CD4-positive, alpha-beta T cell treated with Interleukin-12 subunit alpha and Interleukin-12 subunit beta, for 1 hour (primary cell): ENCODE measurements around the gene CLCN1.

Source experiments
- DNase-seq: peaks from one replicate; pipeline ENCODE4 v3.0.0-alpha.2; 2020

The CLCN1 gene

GRCh38 chr7:143369678-143370651, 54.1 kb downstream of the CLCN1 start:
- DNase-seq: no peak

DNA sequence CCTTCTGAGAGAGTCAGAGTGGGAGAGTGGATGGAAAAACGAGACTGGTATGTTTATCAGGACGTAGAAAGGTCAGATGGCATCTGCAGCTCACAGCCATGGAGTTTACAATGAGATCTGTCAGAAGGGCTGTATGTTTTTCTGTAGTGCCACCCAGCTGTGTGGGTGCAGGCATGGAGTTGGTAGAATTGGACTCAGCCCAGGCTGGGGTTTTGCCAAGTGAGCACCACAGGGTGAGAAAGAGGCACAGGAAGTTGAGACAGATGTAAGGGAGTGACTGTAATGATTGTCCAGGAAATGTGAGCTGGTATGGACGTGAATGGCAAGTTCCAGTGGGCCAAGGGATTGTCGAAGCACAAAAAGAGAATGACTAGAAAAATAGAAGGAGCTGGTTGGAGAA, 56.2 kb downstream of the CLCN1 start:
- peak; percentile 56 for DNase-seq

GRCh38 chr7:143373255-143373794, 57.4 kb downstream of the CLCN1 start:
- DNase-seq: no peak

- DNase-seq: no peak
Observed at GRCh38 chr7:143374561-143374960, 58.6 kb downstream of the CLCN1 start.

GRCh38 chr7:143375298-143376034, 59.6 kb downstream of the CLCN1 start:
- DNase-seq: peak; percentile 66

DNA sequence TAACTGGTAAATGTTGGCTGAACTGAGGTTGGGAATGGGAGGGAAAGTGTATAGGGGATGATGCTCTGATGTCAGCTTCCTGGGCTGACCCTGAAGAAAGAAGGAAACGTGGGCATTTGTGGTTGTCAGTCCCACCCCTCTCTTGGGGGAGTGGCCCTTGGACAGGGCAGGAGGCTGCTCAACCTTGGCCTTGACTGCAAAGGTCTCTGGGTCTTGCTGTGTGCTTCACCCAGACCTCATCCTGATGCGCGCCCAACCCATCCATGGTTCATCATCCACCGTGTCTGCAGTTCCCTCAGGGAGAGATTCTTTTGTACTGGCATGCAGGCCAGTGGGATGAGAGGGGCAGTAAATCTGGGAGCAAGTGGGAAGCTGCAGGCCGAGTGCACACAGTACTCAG, 60.5 kb downstream of the CLCN1 start:
- no peak for DNase-seq

- DNase-seq: peak; percentile 30
Observed at GRCh38 chr7:143379611-143380259, 63.8 kb downstream of the CLCN1 start.

DNA sequence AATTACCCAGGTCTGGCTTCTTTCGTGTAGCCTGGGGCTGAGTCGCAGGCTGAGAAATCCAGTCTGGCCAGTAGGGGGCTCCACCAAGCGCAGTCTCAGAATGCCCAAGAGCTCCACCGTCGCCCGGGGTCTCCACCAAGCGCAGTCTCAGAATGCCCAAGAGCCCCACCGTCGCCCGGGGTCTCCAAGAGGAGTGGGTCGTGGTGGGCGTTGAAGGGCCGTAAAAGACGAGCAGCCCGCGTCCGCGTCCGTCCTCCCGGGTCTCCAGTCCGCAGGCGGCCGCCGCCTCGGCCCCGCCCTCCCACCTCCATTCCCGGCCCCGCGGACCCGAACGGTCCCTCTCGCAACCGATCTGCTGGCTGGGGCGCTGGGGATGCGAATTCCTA, 64.3 kb downstream of the CLCN1 start:
- DNase-seq: peak; percentile 90

GRCh38 chr7:143380646-143381426, 64.9 kb downstream of the CLCN1 start, which contains the start of gene ZYX:
Gene ZYX, plus strand, starts transcription at chr7:143381345. Its CDS starts 227 bp downstream, at chr7:143381572.
- DNase-seq: peak; percentile 89

- no peak for DNase-seq
Observed at GRCh38 chr7:143381427-143382125, 65.7 kb downstream of the CLCN1 start.

DNA sequence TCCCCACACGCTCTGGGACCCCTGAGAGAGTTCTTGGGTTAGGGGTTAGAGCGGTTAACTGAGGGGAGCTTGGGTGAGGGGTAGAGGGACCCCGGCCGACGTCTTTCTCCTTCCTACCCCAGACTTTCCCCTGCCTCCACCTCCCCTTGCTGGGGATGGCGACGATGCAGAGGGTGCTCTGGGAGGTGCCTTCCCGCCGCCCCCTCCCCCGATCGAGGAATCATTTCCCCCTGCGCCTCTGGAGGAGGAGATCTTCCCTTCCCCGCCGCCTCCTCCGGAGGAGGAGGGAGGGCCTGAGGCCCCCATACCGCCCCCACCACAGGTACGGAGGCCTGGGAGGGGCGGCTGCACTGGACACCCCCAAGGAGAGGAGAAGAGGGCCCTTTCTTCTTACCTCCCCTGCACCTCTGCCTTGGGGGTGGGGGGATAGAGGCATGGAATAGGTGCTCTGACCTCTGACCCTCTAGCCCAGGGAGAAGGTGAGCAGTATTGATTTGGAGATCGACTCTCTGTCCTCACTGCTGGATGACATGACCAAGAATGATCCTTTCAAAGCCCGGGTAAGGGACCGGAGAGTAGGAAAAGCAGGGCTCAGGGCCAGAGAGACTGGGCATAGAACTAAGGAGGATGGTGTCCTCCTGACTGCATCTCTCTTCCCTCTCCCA, 66.3 kb downstream of the CLCN1 start:
- DNase-seq: no peak

- no peak for DNase-seq
Observed at GRCh38 chr7:143382791-143383641, 67.1 kb downstream of the CLCN1 start.

- no peak for DNase-seq
Observed at GRCh38 chr7:143383642-143383957, 67.7 kb downstream of the CLCN1 start.

DNA sequence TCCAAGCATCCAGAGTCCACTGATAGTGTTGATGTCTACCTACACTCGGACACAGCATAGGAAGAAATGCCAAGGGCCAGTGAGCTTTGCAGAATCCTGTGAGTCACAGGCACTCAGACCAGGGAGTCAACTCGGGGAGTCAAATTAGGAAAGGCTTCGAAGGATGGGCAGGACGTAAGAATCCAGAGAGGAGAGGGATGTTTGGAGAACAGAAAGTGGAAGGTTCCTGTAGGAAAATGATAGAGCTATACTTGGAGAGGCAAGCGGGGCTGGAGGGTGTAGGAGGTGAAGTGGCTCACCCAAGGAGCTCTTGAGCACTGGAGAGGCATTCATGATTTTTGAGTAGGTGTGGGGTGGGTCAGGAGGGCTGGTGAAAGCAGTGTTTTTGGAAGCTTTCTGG, 68.2 kb downstream of the CLCN1 start:
- no peak for DNase-seq

DNA sequence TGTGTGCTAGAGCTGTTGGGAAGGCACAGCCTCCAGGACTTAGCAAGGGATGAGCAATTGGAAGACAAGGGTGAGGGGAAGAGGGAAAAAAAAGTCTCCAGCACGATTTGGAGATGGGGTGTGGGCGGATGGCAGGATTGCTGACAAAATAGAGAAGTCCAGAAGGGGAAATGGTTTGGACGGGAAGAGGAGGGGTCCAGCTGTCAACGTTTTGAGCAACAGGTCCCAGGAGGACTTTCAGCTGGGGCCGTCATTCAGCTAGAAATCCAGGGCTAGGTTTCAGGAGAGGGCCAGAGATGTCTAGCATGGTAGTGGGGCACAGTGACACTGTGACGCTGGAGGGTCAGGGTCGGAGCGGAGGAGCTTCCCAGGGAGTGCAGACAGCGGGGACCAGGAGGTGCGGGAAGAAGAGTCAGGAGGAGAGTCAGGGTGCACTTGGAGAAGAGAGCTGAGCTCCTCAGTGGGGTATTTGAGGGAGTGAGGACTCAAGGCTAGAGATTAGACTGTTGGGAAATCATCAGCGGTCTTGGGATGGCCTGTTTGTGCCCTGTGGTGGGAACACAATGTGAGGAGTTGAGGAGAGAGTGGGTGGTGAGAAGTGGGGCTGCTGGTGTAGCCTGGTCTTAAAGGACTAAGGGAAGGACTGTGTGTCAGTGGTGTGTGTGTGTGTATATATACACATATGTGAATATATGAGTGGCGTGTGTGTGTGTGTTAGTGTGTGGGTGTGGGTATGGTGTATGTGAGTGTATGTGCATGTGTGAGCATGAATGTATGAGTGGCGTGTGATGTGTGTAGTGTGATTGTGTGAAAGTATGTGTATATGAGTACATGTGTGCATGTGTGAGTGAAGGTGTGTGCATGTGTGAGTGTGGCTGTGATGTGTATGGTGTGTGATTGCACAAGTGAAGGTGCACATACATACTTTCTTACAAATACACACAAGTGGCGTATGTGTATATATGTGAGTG, 69.0 kb downstream of the CLCN1 start:
- no peak for DNase-seq

DNA sequence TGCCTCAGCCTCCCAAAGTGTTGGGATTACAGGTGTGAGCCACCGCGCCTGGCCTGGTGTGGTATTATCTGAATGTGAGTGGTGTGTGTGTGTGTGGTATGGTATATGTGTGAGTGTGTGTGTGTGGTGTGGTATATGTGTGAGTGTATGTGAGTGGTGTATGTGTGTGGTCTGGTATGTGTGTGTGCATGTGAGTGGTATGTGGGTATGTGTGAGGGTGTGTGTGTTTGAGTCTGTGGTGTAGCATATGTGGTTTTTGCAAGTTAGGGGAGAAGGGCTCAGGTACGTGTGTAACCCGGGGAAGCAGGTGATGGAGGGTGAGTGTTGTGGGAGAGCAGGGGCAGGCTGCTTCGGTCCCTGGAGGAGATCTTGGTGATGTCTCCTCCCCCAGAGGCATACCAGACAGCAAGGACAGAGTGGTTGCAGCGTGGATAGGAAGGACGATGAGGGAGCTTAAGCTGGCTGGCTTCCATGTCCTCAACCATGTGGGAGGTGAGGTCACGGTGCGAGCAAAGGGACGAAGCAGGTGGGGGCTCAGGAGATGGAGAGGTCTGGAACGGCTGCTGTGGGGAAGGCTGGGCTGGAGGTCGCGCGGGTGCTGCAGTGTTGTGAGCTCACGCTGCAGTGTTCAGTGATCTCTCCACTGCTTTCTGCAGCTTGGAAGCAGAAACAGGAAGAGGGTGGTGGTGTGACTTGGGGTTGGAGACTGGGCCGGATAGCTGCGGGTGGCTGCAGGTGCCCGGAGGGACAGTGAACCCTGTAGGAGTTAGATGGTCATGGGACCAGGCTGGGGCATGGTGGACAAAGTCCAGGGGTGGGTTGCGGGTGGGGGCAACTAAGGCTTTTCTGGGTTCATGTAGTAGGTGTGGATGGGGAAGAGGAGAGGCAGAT, 70.2 kb downstream of the CLCN1 start:
- peak; percentile 63 for DNase-seq

GRCh38 chr7:143387156-143387975, 71.5 kb downstream of the CLCN1 start:
- no peak for DNase-seq
